GM12878 (cell line): ENCODE measurements around the gene KCTD16. TPM values are rescaled to one million over a fixed set of nuclear protein-coding genes. Genes with fewer than 3 reads are reported as not detected.

Experiments used
- ATAC-seq: fragments of 200-7000 bp; cut with Tn5 transposase; 3 replicates; pipeline ENCODE4 v1.9.1; 2020; ENCODE audit warnings: mild to moderate bottlenecking, moderate library complexity
- BruUV-seq: library from RNA; stranded (reverse); fragments of 400-500 nt; replicated peaks from 2 replicates; lab custom pipeline; 2021; lab: Mats Ljungman, UMichigan
- CTCF ChIA-PET: fragments of 300-600 bp; sonication (Branson Sonifier 250); formaldehyde crosslinking; extraction: SDS; loops from one replicate; lab custom pipeline; 2021; ENCODE audit warnings: inconsistent platforms; lab: Yijun Ruan, JAX
- POLR2A ChIA-PET: fragments of 350-600 bp; formaldehyde crosslinking; extraction: SDS; loops from one replicate; lab custom pipeline; 2021; ENCODE audit warnings: inconsistent platforms; lab: Charles Lee
- RAD21 ChIA-PET: fragments of 300-600 bp; sonication (Branson Sonifier 250); formaldehyde crosslinking; loops from one replicate; lab custom pipeline; 2023; ENCODE audit warnings: antibody characterized with exemption; ENCODE audit not compliant: unreplicated experiment; lab: Charles Lee
- SMC1A ChIA-PET: fragments of 300-600 bp; sonication (Branson Sonifier 250); formaldehyde crosslinking; loops from one replicate; lab custom pipeline; 2023; ENCODE audit not compliant: unreplicated experiment, uncharacterized antibody; lab: Charles Lee
- DNase-seq: peaks from one replicate; pipeline ENCODE4 v3.0.0-alpha.2; 2011; ENCODE audit warnings: low read depth, low spot score
- FAIRE-seq: peaks from 3 replicates; lab custom pipeline; 2011; peaks lifted over from hg19 to GRCh38; lab: Jason Lieb, UNC
- H2AFZ ChIP-seq: 2 replicates; pipeline ENCODE4 v1.6.0; 2011; ENCODE audit warnings: low read depth, low read length, control low read depth; ENCODE audit not compliant: control insufficient read depth
- H3K27ac ChIP-seq: 2 replicates; pipeline ENCODE4 v1.5.1; 2011; ENCODE audit warnings: control low read depth; ENCODE audit not compliant: control insufficient read depth, insufficient read depth
- H3K27me3 ChIP-seq, 2 experiments: replicated peaks in 1 of 2; 2 replicates each; pipeline versions ENCODE4 v1.6.0 to v1.6.1; 2011; ENCODE audit warnings: low read length in 1 of 2; ENCODE audit not compliant: control insufficient read depth in 2 of 2, insufficient read depth in 2 of 2
- H3K36me3 ChIP-seq, 2 experiments: 2 replicates each; pipeline ENCODE4 v1.5.1; 2011; ENCODE audit warnings: low read length in 1 of 2; ENCODE audit not compliant: control insufficient read depth in 2 of 2, insufficient read depth in 2 of 2
- H3K4me1 ChIP-seq: 2 replicates; pipeline ENCODE4 v1.6.1; 2011; ENCODE audit warnings: mild to moderate bottlenecking, low read length, moderate library complexity, mixed read lengths; ENCODE audit not compliant: control insufficient read depth, insufficient read depth
- H3K4me2 ChIP-seq: 2 replicates; pipeline ENCODE4 v1.6.0; 2011; ENCODE audit warnings: control low read depth; ENCODE audit not compliant: control insufficient read depth, insufficient read depth
- H3K4me3 ChIP-seq: fragments of 200-600 bp; sonication (generic); 2 replicates; pipeline ENCODE4 v1.5.1; 2016
- H3K79me2 ChIP-seq: 2 replicates; pipeline ENCODE4 v1.6.0; 2011; ENCODE audit warnings: low read length; ENCODE audit not compliant: control insufficient read depth, insufficient read depth
- H3K9ac ChIP-seq: 2 replicates; pipeline ENCODE4 v1.8.0; 2011; ENCODE audit warnings: low read length, control low read depth, mixed read lengths; ENCODE audit not compliant: control insufficient read depth, insufficient read depth
- H3K9me3 ChIP-seq: replicated peaks from 3 replicates; pipeline ENCODE4 v1.5.1; 2011; ENCODE audit warnings: mild to moderate bottlenecking, low read length; ENCODE audit not compliant: control insufficient read depth, insufficient read depth
- H4K20me1 ChIP-seq: 2 replicates; pipeline ENCODE4 v1.6.0; 2011; ENCODE audit not compliant: control insufficient read depth, insufficient read depth
- CREM ChIP-seq: IDR thresholded peaks from 2 replicates; pipeline ENCODE4 v1.6.1; 2014; ENCODE audit warnings: antibody characterized with exemption, low read depth
- ETV6 ChIP-seq, 2 experiments: fragments of 450-650 bp in 1 of 2; IDR thresholded peaks in 1 of 2; conservative IDR thresholded peaks in 1 of 2; 2 replicates each; pipeline ENCODE4 v1.6.1; 2014; ENCODE audit warnings: antibody characterized with exemption in 1 of 2, borderline replicate concordance in 1 of 2, low read depth in 1 of 2, mild to moderate bottlenecking in 1 of 2, moderate library complexity in 1 of 2
- HDAC6 ChIP-seq: fragments of 200-600 bp; sonication (generic); IDR thresholded peaks from one replicate; pipeline ENCODE4 v1.8.0; 2017; ENCODE audit warnings: antibody characterized with exemption; ENCODE audit not compliant: unreplicated experiment
- IKZF1 ChIP-seq: fragments of 450-650 bp; conservative IDR thresholded peaks from 2 replicates; pipeline ENCODE4 v1.6.1; 2017; ENCODE audit warnings: antibody characterized with exemption, mild to moderate bottlenecking
- NRF1 ChIP-seq: conservative IDR thresholded peaks from 2 replicates; pipeline ENCODE4 v1.6.1; 2011; ENCODE audit warnings: mild to moderate bottlenecking, low read depth, low read length, improper control_type of control experiment
- POLR2A ChIP-seq: IDR thresholded peaks from 2 replicates; pipeline ENCODE4 v1.6.1; 2011; ENCODE audit warnings: low read depth, mild to moderate bottlenecking, low read length
- REST ChIP-seq: IDR thresholded peaks from 2 replicates; pipeline ENCODE4 v1.6.1; 2012; ENCODE audit warnings: mild to moderate bottlenecking, low read depth, low read length
- TBL1XR1 ChIP-seq: IDR thresholded peaks from 2 replicates; pipeline ENCODE4 v1.6.1; 2012; ENCODE audit warnings: low read depth, low read length, improper control_type of control experiment
- WGBS: methylation state at CpG from one replicate; pipeline ENCODE4 v1.1.6; 2016; ENCODE audit warnings: low lambda C conversion rate; ENCODE audit not compliant: insufficient replicate concordance, insufficient coverage; ENCODE audit errors: missing lambda C conversion rate; 5-methylcytosine and 5-hydroxymethylcytosine counted together
- in situ Hi-C: fragments of 300-500 bp; cut with MboI; formaldehyde crosslinking; loops from 9 replicates; pipeline ENCODE4 v1.14.3; 2018; ENCODE audit warnings: mixed read lengths
- intact Hi-C: fragments of 100-400 bp; cut with micrococcal nuclease; formaldehyde crosslinking; loops from one replicate; pipeline ENCODE4 v1.14.2; 2022; ENCODE audit not compliant: unreplicated experiment
- polyA plus RNA-seq, 11 experiments: library from polyadenylated mRNA; depleted of rRNA in 4 of 11; unstranded in 6 of 11; stranded (reverse) in 5 of 11; fragments of >200 nt; fragmentation: Nextera tagmentation in 4 of 11; fragmentation: Illumina TruSeq in 1 of 11; extraction: Ambion mirVana in 4 of 11; extraction: Trizol in 1 of 11; gene quantifications; 1 replicate in 1 of 11; 2 replicates in 10 of 11; pipeline versions ENCODE4 v1.2.1 to v1.2.3, GENCODE V29; 2011 to 2016; ENCODE audit warnings: inconsistent platforms in 2 of 11, missing spikeins in 2 of 11, low read depth in 1 of 11
- total RNA-seq, 4 experiments: library from RNA; depleted of rRNA in 3 of 4; stranded (reverse); fragments of >200 nt in 3 of 4; fragmentation: Illumina TruSeq in 1 of 4; extraction: Trizol in 1 of 4; gene quantifications; 2 replicates each; pipeline versions ENCODE4 v1.2.1 to v1.2.3, GENCODE V29; 2013 to 2021
- TF ChIP-seq, protein P1 (sequence below): IDR thresholded peaks from 2 replicates; pipeline ENCODE4 v1.6.1; 2012; ENCODE audit warnings: low read length, inconsistent platforms
- TF ChIP-seq, protein P2 (sequence below): IDR thresholded peaks from 2 replicates; pipeline ENCODE4 v1.6.1; 2011; ENCODE audit warnings: borderline replicate concordance, low read depth, mild to moderate bottlenecking, moderate library complexity, low read length; ENCODE audit not compliant: insufficient read depth, poor library complexity, severe bottlenecking

The KCTD16 gene
- total and polyA plus RNA-seq, 10 of the 15 experiments (the other 5 are each of a cell fraction or from before 2014, with no cell fraction given) = 0.03 to 0.10 (median 0.06) TPM; not detected in 3

DNA sequence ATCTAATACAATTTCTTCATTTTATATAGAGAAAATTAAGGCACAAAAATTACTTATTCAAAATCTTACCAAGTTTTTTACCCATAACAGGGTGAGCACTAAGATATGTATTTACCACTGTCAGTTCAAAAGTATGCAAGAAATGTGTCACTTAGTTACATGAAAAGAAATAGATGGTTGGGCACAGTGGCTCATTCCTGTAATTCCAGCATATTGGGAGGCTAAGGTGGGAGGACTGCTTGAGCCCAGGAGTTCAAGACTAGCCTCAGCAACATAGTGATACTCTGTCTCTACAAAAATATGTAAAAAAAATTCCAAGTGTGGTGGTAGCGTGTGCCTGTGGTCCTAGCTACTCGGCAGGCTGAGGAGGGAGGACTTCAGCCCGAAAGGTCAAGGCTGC is 19.6 kb upstream of the KCTD16 start:
- no peak for FAIRE-seq
- 91% methylated on average over 3 of the region's 3 CpGs for WGBS

More for the DNA sequence above, 19.6 kb upstream of the KCTD16 start:
- no TSS peak for BruUV-seq
- Histone ChIP-seq H3K27ac (no peak overlapping the region), H3K9me3 (no peaks in the 10 kb centered on the region), H4K20me1 (no peaks in the 10 kb centered on the region), H3K36me3 (no peaks in the 10 kb centered on the region), H3K79me2 (no peaks in the 10 kb centered on the region), H3K9ac (no peak overlapping the region), H3K27me3 (no peaks in the 10 kb centered on the region), H3K4me3 (no peak overlapping the region), H2AFZ (no peak overlapping the region), H3K4me2 (no peak overlapping the region), H3K4me1 (no peaks in the 10 kb centered on the region)
- CTCF ChIA-PET = interaction anchor here (0.6 to 1.8 kb wide), 4 partner anchors 9 to 484 kb away, joined by 3 to 6 read pairs (median 4); partner anchors contain the start of genes KCTD16 and YIPF5
- SMC1A ChIA-PET = no interaction called here
- ATAC-seq = no peak
- in situ Hi-C loops (no loop called here), intact Hi-C loops (no loop called here)
- POLR2A ChIA-PET = interaction anchor here (0.7 kb wide), 1 partner anchor 250 kb away, joined by 4 read pairs; no protein-coding TSS in a partner anchor
- no peak for TF ChIP-seq CREM
- TF ChIP-seq, protein P1, sequence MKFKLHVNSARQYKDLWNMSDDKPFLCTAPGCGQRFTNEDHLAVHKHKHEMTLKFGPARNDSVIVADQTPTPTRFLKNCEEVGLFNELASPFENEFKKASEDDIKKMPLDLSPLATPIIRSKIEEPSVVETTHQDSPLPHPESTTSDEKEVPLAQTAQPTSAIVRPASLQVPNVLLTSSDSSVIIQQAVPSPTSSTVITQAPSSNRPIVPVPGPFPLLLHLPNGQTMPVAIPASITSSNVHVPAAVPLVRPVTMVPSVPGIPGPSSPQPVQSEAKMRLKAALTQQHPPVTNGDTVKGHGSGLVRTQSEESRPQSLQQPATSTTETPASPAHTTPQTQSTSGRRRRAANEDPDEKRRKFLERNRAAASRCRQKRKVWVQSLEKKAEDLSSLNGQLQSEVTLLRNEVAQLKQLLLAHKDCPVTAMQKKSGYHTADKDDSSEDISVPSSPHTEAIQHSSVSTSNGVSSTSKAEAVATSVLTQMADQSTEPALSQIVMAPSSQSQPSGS = no peak
- no peak for TF ChIP-seq IKZF1
- no peak for TF ChIP-seq REST
- TF ChIP-seq, protein P2, sequence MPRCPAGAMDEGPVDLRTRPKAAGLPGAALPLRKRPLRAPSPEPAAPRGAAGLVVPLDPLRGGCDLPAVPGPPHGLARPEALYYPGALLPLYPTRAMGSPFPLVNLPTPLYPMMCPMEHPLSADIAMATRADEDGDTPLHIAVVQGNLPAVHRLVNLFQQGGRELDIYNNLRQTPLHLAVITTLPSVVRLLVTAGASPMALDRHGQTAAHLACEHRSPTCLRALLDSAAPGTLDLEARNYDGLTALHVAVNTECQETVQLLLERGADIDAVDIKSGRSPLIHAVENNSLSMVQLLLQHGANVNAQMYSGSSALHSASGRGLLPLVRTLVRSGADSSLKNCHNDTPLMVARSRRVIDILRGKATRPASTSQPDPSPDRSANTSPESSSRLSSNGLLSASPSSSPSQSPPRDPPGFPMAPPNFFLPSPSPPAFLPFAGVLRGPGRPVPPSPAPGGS = no peak
- TF ChIP-seq TBL1XR1 = no peak
- no peak for TF ChIP-seq NRF1
- no peak for TF ChIP-seq POLR2A
- no peak for TF ChIP-seq HDAC6
- no peak for TF ChIP-seq ETV6 (conservative IDR thresholded peaks at IDR 0.05 in 1 of 2, IDR thresholded peaks at IDR 0.05 in 1 of 2; ENCODE audit: borderline replicate concordance in 1 of 2, low read depth in 1 of 2)
- RAD21 ChIA-PET = no interaction called here
- DNase-seq = no peak
